ENCODE results near the gene MSH4. TPM values are rescaled to one million over a fixed set of nuclear protein-coding genes. Genes with fewer than 3 reads are reported as not detected.
A peak's percentile ranks its signal among the peaks of the same experiment; 100 is the strongest.

Gene MSH4
- total RNA-seq, 1 experiment from 2014 or later, result 1.0 TPM

DNA sequence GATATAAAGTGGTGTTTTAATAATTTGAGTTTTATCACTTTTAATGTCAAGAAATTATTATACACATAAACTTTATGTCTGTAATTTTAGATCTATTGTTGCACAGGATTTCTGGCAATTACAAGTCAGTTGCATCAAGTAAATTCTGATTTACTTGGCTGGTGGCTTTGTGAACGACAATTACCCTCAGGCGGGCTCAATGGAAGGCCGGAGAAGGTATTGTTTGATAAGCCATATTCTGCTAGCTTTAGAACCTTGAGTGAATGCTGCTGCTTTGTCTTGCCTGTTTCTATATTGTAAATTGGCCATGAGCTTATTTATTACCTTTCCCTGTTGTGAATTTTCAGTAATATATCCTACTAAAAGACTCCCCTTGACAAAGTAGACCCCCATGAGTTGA, 4.6 kb upstream of the MSH4 start:
- CTCF ChIA-PET, result no interaction called here
- POLR2A ChIA-PET (ENCODE audit: low non-redundant PET), result no interaction called here
- no peak for TF ChIP-seq EZH2 (IDR thresholded peaks at IDR 0.05; ENCODE audit: borderline replicate concordance, low read depth, low read length, poor library complexity, severe bottlenecking)
- TF ChIP-seq, protein P1, sequence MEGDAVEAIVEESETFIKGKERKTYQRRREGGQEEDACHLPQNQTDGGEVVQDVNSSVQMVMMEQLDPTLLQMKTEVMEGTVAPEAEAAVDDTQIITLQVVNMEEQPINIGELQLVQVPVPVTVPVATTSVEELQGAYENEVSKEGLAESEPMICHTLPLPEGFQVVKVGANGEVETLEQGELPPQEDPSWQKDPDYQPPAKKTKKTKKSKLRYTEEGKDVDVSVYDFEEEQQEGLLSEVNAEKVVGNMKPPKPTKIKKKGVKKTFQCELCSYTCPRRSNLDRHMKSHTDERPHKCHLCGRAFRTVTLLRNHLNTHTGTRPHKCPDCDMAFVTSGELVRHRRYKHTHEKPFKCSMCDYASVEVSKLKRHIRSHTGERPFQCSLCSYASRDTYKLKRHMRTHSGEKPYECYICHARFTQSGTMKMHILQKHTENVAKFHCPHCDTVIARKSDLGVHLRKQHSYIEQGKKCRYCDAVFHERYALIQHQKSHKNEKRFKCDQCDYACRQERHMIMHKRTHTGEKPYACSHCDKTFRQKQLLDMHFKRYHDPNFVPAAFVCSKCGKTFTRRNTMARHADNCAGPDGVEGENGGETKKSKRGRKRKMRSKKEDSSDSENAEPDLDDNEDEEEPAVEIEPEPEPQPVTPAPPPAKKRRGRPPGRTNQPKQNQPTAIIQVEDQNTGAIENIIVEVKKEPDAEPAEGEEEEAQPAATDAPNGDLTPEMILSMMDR (conservative IDR thresholded peaks at IDR 0.05; ENCODE audit: low read depth, low read length), result no peak
- peaks cover 25% of the 10 kb centered on the region for H3K4me1 ChIP-seq (ENCODE audit: insufficient read depth, low read length, poor library complexity, severe bottlenecking)
- no peaks in the 10 kb centered on the region for H3K27me3 ChIP-seq (replicated peaks; ENCODE audit: insufficient read depth, low read depth, low read length, poor library complexity)
- no peak for DNase-seq (ENCODE audit: low spot score)
- no peak overlapping the region for H3K27ac ChIP-seq (ENCODE audit: low read depth, low read length, poor library complexity, severe bottlenecking)
- intact Hi-C loops (cut with micrococcal nuclease; ENCODE audit: unreplicated experiment), result no loop called here
- no peaks in the 10 kb centered on the region for H3K9me3 ChIP-seq (ENCODE audit: low read depth, low read length, poor library complexity, severe bottlenecking)
- peaks cover 99% of the 10 kb centered on the region for H3K36me3 ChIP-seq (ENCODE audit: insufficient read depth, low read length, poor library complexity, severe bottlenecking)
- BruUV-seq (replicated peaks), result no TSS peak
- H3K4me3 ChIP-seq (ENCODE audit: low read depth, low read length, poor library complexity, severe bottlenecking), result no peak overlapping the region

DNA sequence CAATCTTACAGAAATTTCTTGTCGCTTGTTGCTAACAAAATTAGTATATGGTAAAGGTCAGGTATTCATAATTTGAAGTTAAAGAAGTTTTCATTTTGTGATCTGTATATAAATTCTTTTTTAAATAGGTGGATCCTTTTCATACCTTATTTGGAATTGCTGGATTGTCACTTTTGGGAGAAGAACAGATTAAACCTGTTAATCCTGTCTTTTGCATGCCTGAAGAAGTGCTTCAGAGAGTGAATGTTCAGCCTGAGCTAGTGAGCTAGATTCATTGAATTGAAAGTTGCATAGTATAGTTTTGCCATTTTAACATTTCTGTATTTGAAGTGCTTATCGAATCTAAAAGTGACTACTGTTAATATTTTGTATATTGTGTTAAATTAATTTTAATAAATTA, 2.3 kb upstream of the MSH4 start:
- BruUV-seq (replicated peaks), result no TSS peak
- peaks cover 25% of the 10 kb centered on the region for H3K4me1 ChIP-seq (ENCODE audit: insufficient read depth, low read length, poor library complexity, severe bottlenecking)
- no peak overlapping the region for H3K4me3 ChIP-seq (ENCODE audit: low read depth, low read length, poor library complexity, severe bottlenecking)
- CTCF ChIA-PET, result no interaction called here
- intact Hi-C loops (cut with micrococcal nuclease; ENCODE audit: unreplicated experiment), result no loop called here
- no peak for DNase-seq (ENCODE audit: low spot score)
- peak overlapping the region; percentile 35 for H3K27ac ChIP-seq (ENCODE audit: low read depth, low read length, poor library complexity, severe bottlenecking)
- H3K27me3 ChIP-seq (replicated peaks; ENCODE audit: insufficient read depth, low read depth, low read length, poor library complexity), result no peaks in the 10 kb centered on the region
- no peaks in the 10 kb centered on the region for H3K9me3 ChIP-seq (ENCODE audit: low read depth, low read length, poor library complexity, severe bottlenecking)
- no peak for TF ChIP-seq EZH2 (IDR thresholded peaks at IDR 0.05; ENCODE audit: borderline replicate concordance, low read depth, low read length, poor library complexity, severe bottlenecking)
- TF ChIP-seq, protein P1 (conservative IDR thresholded peaks at IDR 0.05; ENCODE audit: low read depth, low read length), result no peak
- POLR2A ChIA-PET (ENCODE audit: low non-redundant PET), result no interaction called here
- H3K36me3 ChIP-seq (ENCODE audit: insufficient read depth, low read length, poor library complexity, severe bottlenecking), result peaks cover 89% of the 10 kb centered on the region

DNA sequence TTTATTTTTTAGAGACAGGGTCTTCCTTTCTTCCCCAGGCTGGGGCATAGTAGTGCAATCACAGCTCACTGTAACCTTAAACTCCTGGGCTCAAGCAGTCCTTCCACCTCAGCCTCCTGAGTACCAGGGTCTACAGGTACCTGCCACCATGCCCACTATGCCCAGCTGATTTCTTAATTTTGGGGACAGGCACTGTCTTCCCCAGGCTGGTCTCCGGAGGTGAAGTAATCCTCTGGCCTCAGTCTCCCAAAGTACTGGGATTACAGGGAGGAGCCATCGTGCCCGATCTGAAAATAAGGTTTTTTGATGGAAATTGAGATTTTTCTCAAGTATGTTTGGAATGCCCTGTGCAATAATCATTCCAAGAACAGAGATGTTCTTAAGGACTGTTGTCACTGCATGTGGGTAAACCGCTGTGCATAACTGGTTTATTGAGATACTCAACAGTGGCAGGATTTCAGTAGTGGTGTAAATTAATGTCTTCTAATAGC, 934 bp upstream of the MSH4 start:
- BruUV-seq (replicated peaks), result no TSS peak
- intact Hi-C loops (cut with micrococcal nuclease; ENCODE audit: unreplicated experiment), result no loop called here
- no peak overlapping the region for H3K4me3 ChIP-seq (ENCODE audit: low read depth, low read length, poor library complexity, severe bottlenecking)
- POLR2A ChIA-PET (ENCODE audit: low non-redundant PET), result no interaction called here
- no peaks in the 10 kb centered on the region for H3K27me3 ChIP-seq (replicated peaks; ENCODE audit: insufficient read depth, low read depth, low read length, poor library complexity)
- no peak for DNase-seq (ENCODE audit: low spot score)
- TF ChIP-seq EZH2 (IDR thresholded peaks at IDR 0.05; ENCODE audit: borderline replicate concordance, low read depth, low read length, poor library complexity, severe bottlenecking), result no peak
- TF ChIP-seq, protein P1 (conservative IDR thresholded peaks at IDR 0.05; ENCODE audit: low read depth, low read length), result no peak
- peaks cover 75% of the 10 kb centered on the region for H3K36me3 ChIP-seq (ENCODE audit: insufficient read depth, low read length, poor library complexity, severe bottlenecking)
- peaks cover 13% of the 10 kb centered on the region for H3K4me1 ChIP-seq (ENCODE audit: insufficient read depth, low read length, poor library complexity, severe bottlenecking)
- H3K9me3 ChIP-seq (ENCODE audit: low read depth, low read length, poor library complexity, severe bottlenecking), result no peaks in the 10 kb centered on the region
- H3K27ac ChIP-seq (ENCODE audit: low read depth, low read length, poor library complexity, severe bottlenecking), result no peak overlapping the region
- CTCF ChIA-PET, result no interaction called here
